Esophagus muscularis mucosa (tissue), 3 donors: Measurements from ENCODE around the gene TNNT2.

Source experiments
- CTCF ChIP-seq, 3 experiments: fragments of 200-600 bp in 2 of 3; fragments of 450-650 bp in 1 of 3; sonication (generic) in 2 of 3; IDR thresholded peaks; one replicate each; pipeline ENCODE4 v1.5.1; 2017 to 2019; ENCODE audit warnings: antibody characterized with exemption in 3 of 3, mild to moderate bottlenecking in 2 of 3, moderate library complexity in 1 of 3
- POLR2A ChIP-seq: fragments of 450-650 bp; IDR thresholded peaks from one replicate; pipeline ENCODE4 v1.6.1; 2017; ENCODE audit warnings: antibody characterized with exemption, moderate library complexity, mild to moderate bottlenecking, low read depth

- no peak for TF ChIP-seq POLR2A
- peak; percentile 17 to 64 (median 40) for TF ChIP-seq CTCF (IDR thresholded peaks at IDR 0.05)
Observed at GRCh38 chr1:201385299-201385891, 7.9 kb upstream of the TNNT2 start.
